GM12874 (cell line): ENCODE measurements around the gene SCYGR1.
"Not testable (repeated sequence)": the region's sequence is repeated elsewhere in the genome, so short reads cannot be mapped to it uniquely, and the experiment has no call there.

Experiments
- TF ChIP-seq, protein P1 (sequence below): IDR thresholded peaks from 2 replicates; pipeline ENCODE4 v1.5.1; 2011; ENCODE audit warnings: low read depth, mild to moderate bottlenecking, control low read depth, low read length, moderate library complexity; ENCODE audit not compliant: insufficient read depth

SCYGR1 gene, protein sequence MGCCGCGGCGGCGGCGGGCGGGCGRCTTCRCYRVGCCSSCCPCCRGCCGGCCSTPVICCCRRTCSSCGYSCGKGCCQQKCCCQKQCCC

DNA sequence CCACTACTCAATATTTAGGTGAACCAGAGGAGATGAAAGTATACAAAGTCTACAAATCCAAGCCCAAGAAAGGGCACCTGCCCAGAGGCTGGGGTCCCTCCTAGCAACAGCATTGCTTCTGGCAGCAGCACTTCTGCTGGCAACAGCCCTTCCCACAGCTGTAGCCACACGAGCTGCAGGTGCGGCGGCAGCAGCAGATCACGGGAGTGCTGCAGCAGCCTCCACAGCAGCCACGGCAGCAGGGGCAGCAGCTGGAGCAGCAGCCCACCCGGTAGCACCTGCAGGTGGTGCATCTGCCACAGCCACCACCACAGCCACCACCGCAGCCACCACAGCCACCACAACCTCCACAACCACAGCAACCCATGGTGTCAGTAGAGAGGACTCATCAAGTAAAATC lies at the start of gene SCYGR1:
Gene SCYGR1 (minus strand): TSS at position 367 of the 400 bp plus-strand sequence. CDS start 0 bp downstream, at position 367.
- TF ChIP-seq, protein P1, sequence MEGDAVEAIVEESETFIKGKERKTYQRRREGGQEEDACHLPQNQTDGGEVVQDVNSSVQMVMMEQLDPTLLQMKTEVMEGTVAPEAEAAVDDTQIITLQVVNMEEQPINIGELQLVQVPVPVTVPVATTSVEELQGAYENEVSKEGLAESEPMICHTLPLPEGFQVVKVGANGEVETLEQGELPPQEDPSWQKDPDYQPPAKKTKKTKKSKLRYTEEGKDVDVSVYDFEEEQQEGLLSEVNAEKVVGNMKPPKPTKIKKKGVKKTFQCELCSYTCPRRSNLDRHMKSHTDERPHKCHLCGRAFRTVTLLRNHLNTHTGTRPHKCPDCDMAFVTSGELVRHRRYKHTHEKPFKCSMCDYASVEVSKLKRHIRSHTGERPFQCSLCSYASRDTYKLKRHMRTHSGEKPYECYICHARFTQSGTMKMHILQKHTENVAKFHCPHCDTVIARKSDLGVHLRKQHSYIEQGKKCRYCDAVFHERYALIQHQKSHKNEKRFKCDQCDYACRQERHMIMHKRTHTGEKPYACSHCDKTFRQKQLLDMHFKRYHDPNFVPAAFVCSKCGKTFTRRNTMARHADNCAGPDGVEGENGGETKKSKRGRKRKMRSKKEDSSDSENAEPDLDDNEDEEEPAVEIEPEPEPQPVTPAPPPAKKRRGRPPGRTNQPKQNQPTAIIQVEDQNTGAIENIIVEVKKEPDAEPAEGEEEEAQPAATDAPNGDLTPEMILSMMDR = not testable (repeated sequence)

DNA sequence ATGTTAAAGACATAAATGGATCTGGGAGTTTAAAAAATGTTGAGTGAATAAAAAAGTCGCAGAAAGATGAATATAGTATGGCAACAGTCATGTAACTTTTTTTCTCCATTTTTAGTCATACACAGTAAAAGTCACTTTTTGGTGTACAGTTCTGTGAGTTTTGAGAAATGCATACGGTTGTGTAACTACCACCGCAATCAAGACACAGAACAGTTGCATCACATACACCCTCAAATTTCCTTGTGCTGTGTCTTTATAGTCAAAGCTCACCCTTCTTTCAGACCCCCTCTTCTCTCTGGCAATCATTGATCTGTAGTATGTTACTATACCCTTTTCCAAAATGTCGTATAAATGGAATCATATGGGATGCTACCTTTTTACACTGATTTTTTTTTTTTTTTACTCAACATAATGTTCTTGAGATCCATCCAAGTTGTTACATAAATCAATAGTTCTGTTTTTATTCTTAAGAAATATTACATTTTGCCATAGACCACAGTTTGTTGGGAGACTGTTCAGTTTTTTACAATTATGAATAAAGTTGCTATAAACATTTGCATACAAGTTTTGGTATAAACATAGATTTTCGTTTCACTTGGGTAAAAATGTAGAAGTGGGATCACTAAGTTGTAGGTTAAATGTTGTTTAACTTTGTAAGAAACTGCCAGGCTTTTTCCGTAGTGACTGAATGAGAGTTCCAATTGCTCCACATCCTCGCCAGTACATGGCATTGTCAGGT lies 48.9 kb upstream of the SCYGR1 start:
- TF ChIP-seq, protein P1 = no peak

DNA sequence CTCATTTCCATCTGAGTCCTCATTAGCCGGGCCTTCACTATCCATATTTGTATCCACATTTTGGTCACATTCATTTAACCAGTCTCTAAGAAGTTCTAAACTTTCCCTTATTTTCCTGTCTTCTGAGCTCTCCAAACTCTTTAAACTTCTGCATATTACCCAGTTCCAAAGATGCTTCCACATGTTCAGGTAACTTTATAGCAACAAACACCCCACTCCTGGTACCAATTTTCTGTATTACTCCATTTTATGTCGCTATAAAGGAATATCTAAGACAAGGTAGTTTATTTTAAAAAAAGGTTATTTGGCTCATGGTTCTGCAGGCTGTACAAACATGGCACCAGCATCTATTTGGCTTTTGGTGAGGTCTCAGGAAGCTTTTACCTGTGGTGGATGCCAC lies 45.4 kb upstream of the SCYGR1 start:
- TF ChIP-seq, protein P1 = no peak

DNA sequence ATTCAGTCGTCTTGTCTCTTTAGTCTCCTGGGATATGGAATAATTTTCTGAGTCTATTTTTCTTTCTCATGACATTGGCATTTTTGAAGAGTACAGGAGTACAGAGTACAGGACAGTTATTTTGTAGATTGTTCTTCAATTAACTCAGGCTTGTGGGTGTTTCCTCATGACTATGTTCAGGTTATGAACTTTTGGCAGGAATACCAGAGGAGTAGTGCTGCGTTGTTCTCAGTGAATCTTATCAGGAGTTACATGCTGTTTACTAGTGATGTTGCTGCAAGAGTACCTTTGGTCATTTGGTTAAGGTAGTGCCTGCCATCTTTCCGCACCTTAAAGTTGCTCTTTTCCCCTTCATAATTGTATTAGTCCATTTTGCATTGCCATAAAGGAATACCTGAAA lies 42.9 kb upstream of the SCYGR1 start:
- TF ChIP-seq, protein P1 = no peak

DNA sequence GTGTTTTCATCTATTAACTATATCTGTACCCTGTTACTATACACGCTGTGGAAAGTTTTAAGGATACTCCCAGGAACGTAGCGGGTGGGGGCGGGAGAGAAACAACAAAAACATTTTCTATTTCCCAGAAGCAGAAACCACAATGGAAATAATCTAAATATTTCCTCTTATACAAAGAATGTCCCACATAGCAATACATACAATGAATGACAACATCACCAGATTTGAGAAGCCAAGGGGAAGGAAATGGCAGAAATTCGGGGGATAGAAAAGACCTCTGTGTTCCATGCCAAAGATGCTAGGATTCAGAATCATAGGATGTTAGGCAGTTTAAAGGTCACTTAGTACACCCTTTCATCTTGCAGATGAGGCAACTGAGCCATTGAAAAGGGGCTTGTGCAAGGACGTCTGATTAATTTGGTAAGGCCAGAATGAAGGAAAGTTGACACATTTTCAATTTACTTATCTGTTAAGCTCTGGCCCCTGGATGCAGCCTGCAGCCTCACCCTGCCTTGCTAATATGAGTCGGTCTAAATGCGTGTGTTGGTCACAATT lies 41.1 kb upstream of the SCYGR1 start:
- TF ChIP-seq, protein P1 = no peak

DNA sequence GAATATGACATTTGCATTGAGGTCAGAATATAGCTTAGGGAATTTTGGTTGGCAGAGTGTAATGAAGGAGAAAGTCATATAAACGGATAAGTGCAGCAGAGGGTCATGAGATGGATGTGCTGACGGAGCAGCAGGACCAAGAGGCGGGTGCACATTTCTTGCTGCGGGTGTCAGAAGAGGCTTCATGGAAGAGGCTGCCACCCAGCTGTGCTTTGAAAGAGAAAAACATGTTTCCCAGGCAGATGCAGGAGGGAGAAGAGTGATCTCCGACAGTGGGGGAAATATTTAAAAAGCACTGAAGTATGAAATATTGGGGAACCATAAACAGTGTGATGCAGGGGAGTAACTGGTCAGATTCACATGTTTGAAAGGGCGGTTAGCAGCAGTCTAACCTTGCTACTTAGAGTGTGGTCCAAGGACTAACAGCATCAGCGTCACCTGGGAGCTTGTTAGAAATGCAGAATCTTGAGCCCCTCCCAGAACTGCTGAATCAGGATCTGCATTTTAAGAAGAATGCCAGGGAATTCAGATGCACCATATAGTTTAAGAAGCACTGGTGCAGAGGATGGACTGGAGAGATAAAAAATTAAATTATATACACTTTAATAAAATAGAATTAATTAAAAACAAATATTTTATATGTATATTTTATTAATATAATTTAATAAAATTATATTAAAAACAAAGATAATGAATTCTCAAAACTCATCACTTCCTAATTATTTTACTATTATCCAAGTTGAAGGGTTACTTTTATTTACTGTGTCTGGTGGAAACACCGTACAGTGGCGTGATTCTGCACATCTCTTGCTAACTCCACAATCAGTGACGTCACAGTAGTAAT lies 36.1 kb upstream of the SCYGR1 start:
- TF ChIP-seq, protein P1 = no peak
